Stimulated activated naive CD4-positive, alpha-beta T cell (primary cell): ENCODE results near the gene SLC16A3.

Experiments used
- DNase-seq, 6 experiments: peaks; one replicate each; lab custom pipeline; 2025; lab: John Stamatoyannopoulos, UW

SLC16A3 gene

GRCh38 chr17:82287013-82287867, 58.4 kb downstream of the SLC16A3 start:
- no peak for DNase-seq

DNA sequence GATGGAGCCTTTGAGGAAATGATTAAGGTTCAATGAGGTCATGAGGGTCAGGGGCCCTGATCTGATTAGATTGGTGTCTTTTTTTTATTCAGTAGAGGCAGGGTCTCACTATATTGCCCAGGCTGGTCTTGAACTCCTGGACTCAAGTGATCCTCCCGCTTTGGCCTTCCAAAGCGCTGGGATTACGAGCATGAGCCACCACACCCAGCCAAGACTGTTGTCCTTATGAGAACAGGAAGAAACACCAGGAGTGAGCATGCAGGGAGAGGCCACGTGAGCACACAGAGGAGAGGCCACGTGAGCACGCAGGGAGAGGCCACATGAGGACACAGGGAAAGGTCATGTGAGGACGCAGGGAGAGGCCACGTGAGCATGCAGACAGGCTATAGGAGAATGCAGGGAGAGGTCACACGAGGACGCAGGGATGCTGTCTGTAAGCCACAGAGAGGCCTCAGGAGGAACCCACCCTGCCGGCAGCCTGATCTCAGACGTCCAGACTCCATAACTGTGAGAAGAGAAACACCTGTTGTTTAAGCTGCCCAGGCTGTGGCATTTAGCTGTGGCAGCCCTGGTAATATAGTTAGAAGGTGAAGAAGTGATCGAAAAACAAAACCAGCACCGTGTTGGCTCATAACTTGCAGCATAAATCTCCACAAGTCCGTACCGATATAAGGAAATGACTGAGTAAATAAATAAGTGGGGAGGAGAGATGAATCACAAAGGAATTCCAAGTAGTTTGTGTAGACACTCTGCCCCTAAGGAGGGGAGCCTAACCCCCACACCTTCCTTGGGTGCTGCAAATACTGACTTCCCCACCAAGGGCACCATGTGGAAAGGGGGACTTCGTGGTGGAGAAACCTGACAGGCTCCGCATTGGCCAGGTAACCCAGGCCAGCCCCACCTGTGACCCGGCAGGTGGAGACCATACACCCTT, 59.3 kb downstream of the SLC16A3 start:
- DNase-seq: no peak
